Thoracic aorta (tissue), 2 donors: Measurements from ENCODE around the gene RBBP8NL. TPM values are rescaled to one million over a fixed set of nuclear protein-coding genes. Genes with fewer than 3 reads are reported as not detected.

Experiments used
- ATAC-seq: fragments of 150-250 bp; one replicate; pipeline ENCODE4 v1.8.0; 2017; ENCODE audit warnings: low read depth; ENCODE audit not compliant: insufficient number of reproducible peaks, low FRiP score
- DNase-seq: peaks from one replicate; pipeline ENCODE4 v3.0.0-alpha.2; 2020; ENCODE audit warnings: low spot score
- H3K27ac ChIP-seq, 2 donors: fragments of 200-600 bp; sonication (generic); 1 replicate in 1 of 2; 2 replicates in 1 of 2; pipeline ENCODE4 v1.5.1; 2016; ENCODE audit warnings: mild to moderate bottlenecking in 2 of 2, moderate library complexity in 2 of 2
- H3K27me3 ChIP-seq: fragments of 200-600 bp; sonication (generic); replicated peaks from 2 replicates; pipeline ENCODE4 v1.6.0; 2016; ENCODE audit warnings: mild to moderate bottlenecking; ENCODE audit not compliant: insufficient read depth
- H3K36me3 ChIP-seq: fragments of 200-600 bp; sonication (generic); one replicate; pipeline ENCODE4 v1.5.1; 2016
- H3K4me1 ChIP-seq, 2 donors: fragments of 200-600 bp; sonication (generic); 1 replicate in 1 of 2; 2 replicates in 1 of 2; pipeline versions ENCODE4 v1.5.1 to v1.6.0; 2016; ENCODE audit warnings: low read depth in 2 of 2, mild to moderate bottlenecking in 1 of 2; ENCODE audit not compliant: control insufficient read depth in 1 of 2
- H3K4me3 ChIP-seq: fragments of 200-600 bp; sonication (generic); 2 replicates; pipeline ENCODE4 v1.5.1; 2016; ENCODE audit warnings: mild to moderate bottlenecking
- H3K9me3 ChIP-seq: fragments of 200-600 bp; sonication (generic); 2 replicates; pipeline ENCODE4 v1.5.1; 2016
- total RNA-seq, 2 donors: library from RNA; depleted of rRNA; stranded (reverse); fragments of >200 nt; gene quantifications; one replicate each; pipeline versions ENCODE4 v1.1.0 to v1.2.3, GENCODE V29; 2016
- TF ChIP-seq, protein P1 (sequence below): fragments of 200-600 bp; sonication (generic); IDR thresholded peaks from one replicate; pipeline ENCODE4 v1.5.1; 2019; ENCODE audit warnings: antibody characterized with exemption

RBBP8NL gene
- total RNA-seq, 2 donors from 2014 or later: not detected

DNA sequence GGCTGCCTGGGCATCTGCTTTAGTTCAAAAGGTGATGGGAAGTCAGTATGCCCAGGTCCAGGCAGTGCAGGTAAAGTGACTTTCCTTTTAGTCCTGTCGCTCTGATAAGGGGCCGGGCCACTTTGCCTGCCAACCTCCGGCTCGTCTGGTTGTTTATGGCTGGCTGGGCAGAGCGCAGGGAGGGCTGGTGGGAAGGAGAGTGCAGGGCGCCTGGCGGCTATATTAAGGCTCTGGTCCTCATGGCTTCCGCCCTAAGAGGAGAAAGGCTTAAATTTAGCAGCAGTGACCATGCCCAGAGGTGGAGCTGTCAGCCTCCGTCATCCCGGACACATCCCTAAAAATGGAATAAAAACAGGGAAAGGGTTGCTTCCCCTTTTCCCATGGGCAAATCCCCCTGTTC, 33.8 kb upstream of the RBBP8NL start:
- no peak for DNase-seq

DNA sequence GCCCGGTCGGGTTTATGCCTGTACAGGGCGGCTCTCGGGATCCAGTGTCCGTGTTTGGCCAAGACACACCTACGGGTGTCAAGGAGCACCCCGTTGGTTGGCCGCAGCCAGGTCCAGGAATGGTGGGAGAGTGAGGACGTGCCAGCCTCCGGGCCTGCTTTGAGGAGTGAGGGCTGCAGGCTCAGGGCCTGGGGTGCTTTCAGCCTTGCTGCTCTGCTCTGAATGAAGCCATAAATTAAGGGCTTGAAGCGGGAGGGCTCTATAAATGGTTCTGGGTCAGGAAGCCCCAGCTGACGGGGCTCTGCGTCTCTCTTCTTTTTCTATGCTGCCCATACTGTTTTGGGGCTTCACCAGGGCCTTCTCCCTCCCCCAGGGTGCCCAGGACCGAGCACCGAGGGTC, 33.3 kb upstream of the RBBP8NL start:
- Histone ChIP-seq H3K4me3 (no peak overlapping the region), H3K36me3 (no peaks in the 10 kb centered on the region), H3K9me3 (no peaks in the 10 kb centered on the region), H3K4me1 (no peaks in the 10 kb centered on the region), H3K27ac (no peak overlapping the region), H3K27me3 (no peaks in the 10 kb centered on the region)
- TF ChIP-seq, protein P1, sequence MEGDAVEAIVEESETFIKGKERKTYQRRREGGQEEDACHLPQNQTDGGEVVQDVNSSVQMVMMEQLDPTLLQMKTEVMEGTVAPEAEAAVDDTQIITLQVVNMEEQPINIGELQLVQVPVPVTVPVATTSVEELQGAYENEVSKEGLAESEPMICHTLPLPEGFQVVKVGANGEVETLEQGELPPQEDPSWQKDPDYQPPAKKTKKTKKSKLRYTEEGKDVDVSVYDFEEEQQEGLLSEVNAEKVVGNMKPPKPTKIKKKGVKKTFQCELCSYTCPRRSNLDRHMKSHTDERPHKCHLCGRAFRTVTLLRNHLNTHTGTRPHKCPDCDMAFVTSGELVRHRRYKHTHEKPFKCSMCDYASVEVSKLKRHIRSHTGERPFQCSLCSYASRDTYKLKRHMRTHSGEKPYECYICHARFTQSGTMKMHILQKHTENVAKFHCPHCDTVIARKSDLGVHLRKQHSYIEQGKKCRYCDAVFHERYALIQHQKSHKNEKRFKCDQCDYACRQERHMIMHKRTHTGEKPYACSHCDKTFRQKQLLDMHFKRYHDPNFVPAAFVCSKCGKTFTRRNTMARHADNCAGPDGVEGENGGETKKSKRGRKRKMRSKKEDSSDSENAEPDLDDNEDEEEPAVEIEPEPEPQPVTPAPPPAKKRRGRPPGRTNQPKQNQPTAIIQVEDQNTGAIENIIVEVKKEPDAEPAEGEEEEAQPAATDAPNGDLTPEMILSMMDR: no peak
- no peak for ATAC-seq
- DNase-seq: no peak

More for the DNA sequence above, 33.8 kb upstream of the RBBP8NL start:
- H3K9me3 ChIP-seq: no peaks in the 10 kb centered on the region
- no peak overlapping the region for H3K27ac ChIP-seq
- no peaks in the 10 kb centered on the region for H3K36me3 ChIP-seq
- ATAC-seq: no peak
- no peaks in the 10 kb centered on the region for H3K27me3 ChIP-seq
- TF ChIP-seq, protein P1: no peak
- no peak overlapping the region for H3K4me3 ChIP-seq
- H3K4me1 ChIP-seq: no peaks in the 10 kb centered on the region

DNA sequence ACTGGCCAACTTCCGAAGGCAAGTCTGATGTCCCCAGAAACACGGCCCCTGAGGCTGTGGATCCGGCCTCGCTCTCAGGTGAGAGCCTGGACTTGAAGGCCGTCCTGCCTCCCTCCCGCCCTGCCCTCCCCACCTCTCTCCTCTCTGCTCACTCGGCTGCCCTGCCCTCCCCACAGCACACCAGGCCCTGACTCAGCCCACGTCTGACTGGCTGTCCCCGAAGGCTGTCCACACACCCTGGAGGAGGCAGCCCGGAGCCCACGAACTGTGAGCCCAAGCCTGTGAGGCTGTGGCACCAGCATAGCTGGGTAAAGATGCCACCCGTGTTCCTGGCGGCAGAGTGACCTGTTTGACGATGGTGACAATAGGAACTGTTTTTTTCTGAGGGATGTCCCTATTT, 32.1 kb upstream of the RBBP8NL start:
- Histone ChIP-seq H3K27ac (no peak overlapping the region), H3K4me3 (no peak overlapping the region), H3K36me3 (no peaks in the 10 kb centered on the region), H3K27me3 (no peaks in the 10 kb centered on the region), H3K9me3 (no peaks in the 10 kb centered on the region), H3K4me1 (no peaks in the 10 kb centered on the region)
- DNase-seq (no peak), ATAC-seq (no peak)
- TF ChIP-seq, protein P1: no peak

DNA sequence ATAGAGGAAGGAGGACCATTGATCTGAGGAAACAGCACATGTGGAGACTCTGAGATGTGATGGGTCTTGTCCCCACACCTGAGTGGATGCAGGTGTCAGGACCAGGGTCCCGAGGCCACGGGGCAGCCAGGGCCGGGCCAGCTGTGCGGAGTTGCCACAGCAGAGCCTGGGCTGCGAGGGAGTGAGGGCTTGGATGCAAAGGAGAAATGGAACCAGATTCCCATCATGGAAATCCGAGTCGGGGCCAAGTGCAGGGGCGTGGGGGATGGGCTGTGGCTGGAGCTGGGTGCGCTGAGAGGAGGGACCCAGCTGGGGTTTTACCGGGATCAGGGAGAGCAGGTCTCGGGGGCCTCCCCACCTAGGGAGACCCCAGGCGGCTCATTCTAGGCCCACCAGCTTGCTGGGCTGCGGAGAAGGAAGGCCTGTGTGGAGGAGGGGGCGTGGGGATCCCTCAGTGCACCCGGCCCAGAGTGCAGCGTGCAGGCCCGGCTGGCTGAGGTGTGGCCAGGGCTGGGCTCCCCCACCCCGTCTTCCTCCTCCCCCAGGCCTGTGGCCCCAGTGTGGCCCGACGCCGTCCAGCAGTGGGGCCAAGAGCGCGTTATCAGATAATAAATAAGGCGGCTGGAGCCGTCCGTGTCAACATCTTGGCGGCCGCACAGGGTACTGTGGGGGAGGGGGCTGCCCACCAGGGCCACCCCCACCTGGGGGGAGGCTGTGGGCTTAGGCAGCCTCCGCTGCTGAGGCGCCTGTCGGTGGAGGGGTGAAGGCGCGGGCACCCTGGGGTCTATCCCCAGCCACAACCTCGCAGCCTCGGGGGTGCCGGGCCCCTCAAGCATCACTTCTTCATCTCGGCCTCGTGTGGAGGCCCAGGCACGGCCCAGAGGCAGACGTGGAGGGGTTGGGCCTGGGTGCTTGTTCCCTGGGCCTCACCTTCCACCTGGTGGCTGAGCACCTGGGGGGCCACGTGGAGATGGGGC, 31.2 kb upstream of the RBBP8NL start:
- Histone ChIP-seq H3K9me3 (no peaks in the 10 kb centered on the region), H3K27ac (no peak overlapping the region)
- ATAC-seq: no peak

DNA sequence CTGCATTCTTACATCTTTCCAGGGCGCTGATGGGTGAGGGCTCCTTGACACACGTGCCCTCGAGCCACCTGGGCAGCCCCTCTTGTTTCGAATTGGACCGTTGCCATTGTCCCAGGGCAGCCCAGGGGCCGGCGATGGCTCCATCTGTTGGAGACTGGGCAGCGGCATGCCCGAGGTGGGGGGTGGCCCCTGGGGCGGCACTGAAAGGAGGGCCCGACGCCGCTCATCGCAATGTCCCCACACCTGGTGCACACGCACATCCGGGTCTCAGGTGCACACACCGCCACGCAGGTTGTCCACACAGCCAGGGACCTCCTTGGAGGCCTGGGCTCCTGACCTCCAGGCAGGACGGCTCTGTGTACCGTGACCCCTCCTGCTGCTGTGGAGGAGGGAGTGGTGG, 30.5 kb upstream of the RBBP8NL start:
- TF ChIP-seq, protein P1: no peak
- no peaks in the 10 kb centered on the region for H3K4me1 ChIP-seq
- ATAC-seq: no peak
- no peaks in the 10 kb centered on the region for H3K36me3 ChIP-seq
- H3K27me3 ChIP-seq: no peaks in the 10 kb centered on the region
- DNase-seq: no peak
- no peaks in the 10 kb centered on the region for H3K9me3 ChIP-seq
- H3K4me3 ChIP-seq: no peak overlapping the region
- no peak overlapping the region for H3K27ac ChIP-seq

More for the DNA sequence above, 31.2 kb upstream of the RBBP8NL start:
- H3K4me1 ChIP-seq: no peaks in the 10 kb centered on the region
- H3K27me3 ChIP-seq: no peaks in the 10 kb centered on the region
- TF ChIP-seq, protein P1: no peak
- DNase-seq: no peak
- no peaks in the 10 kb centered on the region for H3K36me3 ChIP-seq
- no peak overlapping the region for H3K4me3 ChIP-seq
